ENCODE data around the gene TMEM245. TPM values are rescaled to one million over a fixed set of nuclear protein-coding genes. Genes with fewer than 3 reads are reported as not detected.
A peak's percentile ranks its signal among the peaks of the same experiment; 100 is the strongest.

TMEM245 gene
- total and polyA plus RNA-seq, 2 of the 13 experiments (the other 11 are each of a cell fraction or from before 2014, with no cell fraction given) = 53.5 to 55.4 TPM

GRCh38 chr9:109119439-109120203 lies at the start of gene TMEM245 (continued):
- TF ChIP-seq GMEB1 (CRISPR knock-in tag; IDR thresholded peaks at IDR 0.05; ENCODE audit: borderline replicate concordance) (peak; percentile 70; the same call in 1 of the 2 replicates), ZMAT3 (CRISPR knock-in tag; conservative IDR thresholded peaks at IDR 0.05) (0 out of 2 replicates have a peak, but pooled peaks have one; percentile 67), ZFP1 (CRISPR knock-in tag; IDR thresholded peaks at IDR 0.05) (no peak), CENPT (CRISPR knock-in tag; IDR thresholded peaks at IDR 0.05; ENCODE audit: low read depth) (no peak; the same call in 1 of the 2 replicates), TBX2 (CRISPR knock-in tag; IDR thresholded peaks at IDR 0.05; ENCODE audit: borderline replicate concordance) (peak; percentile 59; the same call in 1 of the 2 replicates), ZNF512 (CRISPR knock-in tag; IDR thresholded peaks at IDR 0.05) (no peak), E2F5 (CRISPR knock-in tag; conservative IDR thresholded peaks at IDR 0.05) (peak; percentile 53; the same call in 1 of the 2 replicates), DR1 (CRISPR knock-in tag; IDR thresholded peaks at IDR 0.05) (peak; percentile 49; the same call in 1 of the 2 replicates), MAFG (CRISPR knock-in tag; IDR thresholded peaks at IDR 0.05) (no peak), ZBTB44 (CRISPR knock-in tag; IDR thresholded peaks at IDR 0.05) (no peak), NFYC (CRISPR knock-in tag; IDR thresholded peaks at IDR 0.05) (no peak; the same call in 1 of the 2 replicates), ZNF549 (CRISPR knock-in tag; IDR thresholded peaks at IDR 0.05) (no peak), ZNF652 (CRISPR knock-in tag; IDR thresholded peaks at IDR 0.05; ENCODE audit: borderline replicate concordance, low read depth) (no peak), CSRNP1 (CRISPR knock-in tag; IDR thresholded peaks at IDR 0.05) (no peak), ZNF451 (CRISPR knock-in tag; IDR thresholded peaks at IDR 0.05) (no peak), ZNF891 (CRISPR knock-in tag; IDR thresholded peaks at IDR 0.05) (peak; percentile 6; the same call in 1 of the 2 replicates), ZBTB33 (CRISPR knock-in tag; IDR thresholded peaks at IDR 0.05) (no peak), KDM5A (IDR thresholded peaks at IDR 0.05; ENCODE audit: borderline replicate concordance, low read length) (no peak), STAG1 (CRISPR knock-in tag; IDR thresholded peaks at IDR 0.05) (no peak; the same call in 1 of the 2 replicates), SYNCRIP (IDR thresholded peaks at IDR 0.05; ENCODE audit: insufficient read depth, low read depth, low read length) (no peak)

Measured in HepG2 (cell line).